ENCODE measurements around the gene EYA3. TPM values are rescaled to one million over a fixed set of nuclear protein-coding genes. Genes with fewer than 3 reads are reported as not detected.
"Not testable (repeated sequence)": the region's sequence is repeated elsewhere in the genome, so short reads cannot be mapped to it uniquely, and the experiment has no call there.

The EYA3 gene
- total RNA-seq, 1 experiment from 2014 or later: 18.7 TPM

DNA sequence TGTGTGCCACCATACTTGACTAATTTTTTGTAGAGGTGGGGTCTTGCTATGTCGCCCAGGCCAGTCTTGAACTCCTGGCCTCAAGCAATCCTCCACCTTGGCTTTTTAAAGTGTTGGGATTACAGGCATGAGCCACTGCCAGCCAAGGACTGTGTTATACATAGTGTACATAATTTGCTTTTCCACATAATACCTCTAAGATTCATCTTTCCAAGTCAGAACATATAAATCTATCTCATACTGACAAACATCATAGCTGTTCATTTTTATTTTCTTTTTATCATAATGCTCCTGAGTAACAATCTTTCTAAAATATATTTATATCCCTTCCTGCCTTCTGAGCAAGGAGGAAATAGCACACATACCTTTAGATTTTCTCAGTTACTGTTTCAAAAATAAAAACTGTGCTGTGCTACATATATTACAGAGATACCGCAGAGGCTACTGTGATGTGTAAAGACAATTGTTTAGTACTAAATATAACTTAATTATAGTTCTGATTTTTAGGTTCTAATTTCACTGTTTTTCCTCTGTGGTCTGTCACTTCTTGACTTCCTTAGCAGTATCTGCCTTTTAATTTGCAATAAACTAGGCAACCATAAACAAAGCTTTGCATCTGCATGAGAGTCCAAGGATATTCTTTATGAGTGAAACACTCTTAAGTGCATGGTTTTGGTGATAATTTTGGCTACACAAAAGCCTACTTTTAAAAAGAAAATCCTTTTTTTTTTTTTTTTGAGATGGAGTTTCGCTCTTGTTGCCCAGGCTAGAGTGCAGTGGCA, 59.3 kb downstream of the EYA3 start:
- DNase-seq (ENCODE audit: low read depth): no peak

DNA sequence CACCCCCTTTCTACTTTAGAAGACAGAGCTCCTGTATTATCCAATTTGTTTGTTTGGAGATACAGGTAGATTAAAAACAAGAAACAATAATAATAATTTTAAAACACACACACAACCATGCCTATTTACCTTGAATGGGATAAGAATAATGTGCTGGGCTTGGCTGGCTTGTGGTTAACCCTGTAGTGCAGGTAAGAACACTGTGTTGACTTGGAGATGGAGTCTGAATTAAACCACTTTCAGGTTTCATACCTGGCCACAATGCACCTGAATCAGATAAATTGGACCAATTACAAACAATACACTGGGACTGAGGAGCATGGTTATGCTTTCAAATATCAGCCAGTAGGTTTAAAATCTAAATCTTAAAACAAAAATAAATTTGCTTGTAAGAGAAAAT, 60.8 kb downstream of the EYA3 start:
- DNase-seq (ENCODE audit: low read depth): no peak

DNA sequence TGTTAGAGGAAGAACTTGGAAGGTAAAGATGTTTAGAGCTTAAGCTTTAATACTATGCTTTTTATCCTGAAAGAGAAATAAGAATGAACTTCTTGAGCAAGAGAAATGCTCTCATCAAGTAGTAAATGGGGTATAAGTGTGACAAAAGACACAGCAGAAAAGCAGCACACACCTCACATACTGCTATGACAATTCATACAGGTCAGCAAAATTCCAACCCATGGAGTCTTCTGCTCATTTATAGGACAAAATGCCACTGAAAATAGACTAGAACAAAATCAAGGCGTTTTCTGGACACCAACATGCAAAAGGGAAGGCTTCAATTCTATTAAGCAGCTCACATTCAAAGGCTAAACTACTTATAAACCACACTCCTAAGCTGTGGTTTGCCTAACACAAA, 61.2 kb downstream of the EYA3 start:
- no peak for DNase-seq (ENCODE audit: low read depth)

DNA sequence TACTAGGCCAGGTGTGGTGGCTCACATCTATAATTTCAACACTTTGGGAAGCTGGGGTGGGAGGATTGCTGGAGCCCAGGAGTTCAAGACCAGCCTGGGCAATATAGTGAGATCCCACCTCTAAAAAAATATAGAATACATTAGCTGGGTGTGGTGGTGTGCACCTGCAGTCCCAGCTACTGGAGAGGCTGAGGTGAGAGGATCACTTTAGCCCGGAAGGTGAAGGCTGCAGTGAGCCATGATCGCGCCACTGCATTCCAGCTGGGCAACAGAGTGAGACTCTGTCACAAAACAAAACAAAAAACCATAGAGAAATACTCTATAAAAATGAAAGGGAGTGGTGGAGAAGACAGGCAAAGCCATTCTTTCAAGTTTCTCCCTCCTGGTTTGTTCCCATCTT, 62.1 kb downstream of the EYA3 start:
- DNase-seq (ENCODE audit: low read depth): no peak

DNA sequence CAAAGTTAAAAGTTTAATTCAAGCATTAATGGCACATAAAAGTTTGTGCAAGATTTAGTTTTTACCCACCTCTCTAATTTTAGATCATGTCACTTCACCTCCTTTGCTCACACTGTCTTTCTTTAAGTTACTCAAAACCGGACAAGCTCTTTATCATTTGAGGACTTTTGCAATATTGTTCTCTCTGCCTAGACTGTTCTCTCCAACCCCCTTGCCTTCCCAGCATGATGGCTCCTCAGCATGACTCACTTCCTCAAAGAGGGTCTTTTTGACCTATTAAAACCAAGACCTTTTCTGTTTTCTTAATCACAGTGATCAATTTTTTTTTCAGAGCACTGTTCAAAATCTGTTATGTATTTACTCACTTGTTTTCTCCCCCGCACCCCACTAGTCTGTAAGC, 67.3 kb downstream of the EYA3 start:
- DNase-seq (ENCODE audit: low read depth): no peak

DNA sequence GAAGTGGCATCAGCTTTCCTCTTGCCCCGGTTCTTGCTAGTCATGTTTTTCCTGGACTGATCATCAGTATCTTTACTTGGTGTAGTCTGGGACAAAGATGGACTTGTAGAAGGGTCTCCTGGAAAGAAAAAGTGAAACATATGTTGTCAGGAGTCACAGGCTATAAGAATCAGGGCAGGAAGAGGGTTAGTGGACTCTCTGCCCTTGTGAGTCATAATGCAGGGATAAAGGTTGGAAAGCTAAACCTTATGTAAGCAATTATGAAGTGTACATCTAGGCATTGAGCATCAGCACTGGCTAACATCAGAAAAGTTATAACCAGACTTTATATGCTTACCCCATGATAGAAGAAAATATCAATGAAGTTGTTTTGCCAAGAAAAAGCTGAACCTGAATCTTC, 77.4 kb downstream of the EYA3 start:
- DNase-seq (ENCODE audit: low read depth): peak; percentile 8

DNA sequence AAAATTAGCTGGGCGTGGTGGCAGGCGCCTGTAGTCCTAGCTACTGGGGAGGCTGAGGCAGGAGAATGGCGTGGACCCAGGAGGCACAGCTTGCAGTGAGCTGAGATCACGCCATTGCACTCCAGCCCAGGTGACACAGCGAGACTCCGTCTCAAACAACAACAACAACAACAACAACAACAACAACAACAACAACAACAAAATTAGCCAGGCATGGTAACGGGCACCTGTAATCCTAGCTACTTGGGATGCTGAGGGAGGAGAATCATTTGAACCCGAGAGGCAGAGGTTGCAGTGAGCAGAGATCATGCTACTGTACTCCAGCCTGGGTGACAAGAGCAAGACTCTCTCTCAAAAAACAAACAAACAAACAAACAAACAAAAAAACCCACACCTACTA, 85.3 kb downstream of the EYA3 start:
- DNase-seq (ENCODE audit: low read depth): not testable (repeated sequence)

DNA sequence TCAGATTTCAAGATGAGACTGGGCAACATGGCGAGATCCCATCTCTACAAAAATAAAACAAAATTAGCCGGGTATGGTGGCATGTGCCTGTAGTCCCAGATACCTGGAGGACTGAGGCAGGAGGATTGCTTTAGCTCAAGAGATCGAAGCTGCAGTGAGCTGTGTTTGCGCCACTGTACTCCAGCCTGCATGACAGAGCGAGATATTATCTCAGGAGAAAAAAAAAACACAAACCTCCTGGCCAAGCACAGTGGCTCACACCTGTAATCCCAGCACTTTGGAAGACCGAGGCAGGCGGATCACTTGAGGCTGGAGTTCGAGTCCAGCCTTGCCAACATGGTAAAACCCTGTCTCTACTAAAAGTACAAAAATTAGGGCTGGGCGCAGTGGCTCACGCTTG, 85.8 kb downstream of the EYA3 start:
- no peak for DNase-seq (ENCODE audit: low read depth)

DNA sequence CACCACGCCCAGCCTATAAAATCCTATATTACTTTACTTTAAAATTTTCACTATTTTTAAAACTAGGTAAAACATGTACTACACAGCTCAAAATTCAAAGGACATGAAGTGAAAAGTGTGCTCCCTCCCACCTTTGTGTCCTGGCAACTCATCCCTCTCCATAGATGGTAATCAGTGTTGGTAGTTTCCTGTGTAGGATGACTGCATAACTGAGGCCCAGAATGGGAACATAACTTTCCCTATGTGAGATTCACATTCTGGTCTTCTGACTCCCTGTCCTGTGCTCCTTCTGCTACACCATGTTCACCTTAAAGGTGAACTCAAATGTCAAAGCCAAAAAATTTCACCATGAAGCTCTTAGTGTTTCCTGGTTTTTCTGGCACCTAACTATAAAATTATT, 89.4 kb downstream of the EYA3 start:
- no peak for DNase-seq (ENCODE audit: low read depth)

DNA sequence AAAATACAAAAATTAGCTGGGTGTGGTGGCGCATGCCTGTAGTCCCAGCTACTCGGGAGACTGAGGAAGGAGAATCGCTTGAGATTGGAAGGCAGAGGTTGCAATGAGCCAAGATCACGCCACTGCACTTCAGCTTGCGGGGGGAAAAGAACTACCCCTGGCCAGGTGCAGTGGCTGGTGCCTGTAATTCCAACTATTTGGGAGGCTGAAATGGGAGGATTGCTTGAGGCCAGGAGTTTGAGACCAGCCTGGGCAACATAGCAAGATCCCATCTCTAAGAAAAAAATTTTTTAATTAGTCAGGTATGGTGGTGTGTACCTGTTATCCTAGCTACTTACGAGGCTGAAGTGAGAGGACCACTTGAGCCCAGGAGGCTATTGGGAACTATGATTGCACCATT, 93.9 kb downstream of the EYA3 start:
- DNase-seq (ENCODE audit: low read depth): not testable (repeated sequence)

DNA sequence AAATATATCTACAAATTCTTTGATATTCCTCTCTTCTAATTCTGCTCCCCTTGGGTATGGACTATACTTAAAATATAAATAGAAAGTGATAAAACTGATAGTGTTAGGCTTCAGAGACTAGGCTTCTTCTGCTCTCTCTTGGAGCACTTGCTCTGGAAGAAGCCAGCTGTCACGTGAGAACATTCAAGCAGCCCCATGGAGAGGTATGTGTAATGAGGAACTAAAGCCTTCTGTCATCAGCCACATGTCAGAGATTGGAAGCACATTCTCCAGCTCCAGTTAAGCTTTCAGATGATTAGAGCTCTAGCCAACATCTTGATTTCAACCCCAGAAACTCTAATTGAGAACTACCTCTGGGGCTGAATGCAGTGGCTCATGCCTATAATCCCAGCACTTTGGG, 94.3 kb downstream of the EYA3 start:
- no peak for DNase-seq (ENCODE audit: low read depth)

DNA sequence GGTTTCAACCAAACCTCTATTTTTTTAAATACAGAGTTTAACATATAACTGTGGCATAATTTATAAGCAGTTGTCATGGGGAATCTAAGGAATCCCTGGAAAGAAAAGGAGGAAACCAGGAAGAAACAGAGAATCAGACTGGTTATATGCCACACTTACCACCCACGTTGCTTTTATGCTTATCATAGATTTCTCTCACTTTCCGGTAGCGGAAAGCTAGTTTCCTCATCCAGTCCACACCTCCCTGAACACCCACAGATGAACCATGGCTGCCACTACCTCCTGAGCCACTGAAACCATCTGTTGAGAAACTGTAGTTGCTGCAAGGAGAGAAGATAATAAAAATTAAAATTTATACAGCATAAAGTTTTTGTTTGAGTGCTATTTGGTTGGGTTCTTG, 95.2 kb downstream of the EYA3 start:
- no peak for DNase-seq (ENCODE audit: low read depth)

DNA sequence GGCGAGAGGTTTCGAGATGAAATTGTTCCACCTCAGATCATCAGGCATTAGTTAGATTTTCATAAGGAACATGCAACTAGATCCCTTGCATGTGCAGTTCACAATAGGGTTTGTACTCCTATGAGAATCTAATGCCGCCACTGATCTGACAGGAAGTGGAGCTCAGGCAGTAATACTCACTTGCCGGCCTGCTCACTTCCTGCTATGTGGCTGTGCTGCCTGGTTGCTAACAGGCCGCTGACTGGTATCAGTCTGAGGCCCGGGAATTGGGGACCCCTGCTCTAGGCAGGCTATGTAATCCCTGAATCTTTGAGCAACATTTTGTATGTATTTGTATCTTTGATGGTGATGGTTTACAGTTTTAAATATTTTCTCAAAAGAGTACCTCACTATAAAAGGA, 96.1 kb downstream of the EYA3 start:
- no peak for DNase-seq (ENCODE audit: low read depth)

DNA sequence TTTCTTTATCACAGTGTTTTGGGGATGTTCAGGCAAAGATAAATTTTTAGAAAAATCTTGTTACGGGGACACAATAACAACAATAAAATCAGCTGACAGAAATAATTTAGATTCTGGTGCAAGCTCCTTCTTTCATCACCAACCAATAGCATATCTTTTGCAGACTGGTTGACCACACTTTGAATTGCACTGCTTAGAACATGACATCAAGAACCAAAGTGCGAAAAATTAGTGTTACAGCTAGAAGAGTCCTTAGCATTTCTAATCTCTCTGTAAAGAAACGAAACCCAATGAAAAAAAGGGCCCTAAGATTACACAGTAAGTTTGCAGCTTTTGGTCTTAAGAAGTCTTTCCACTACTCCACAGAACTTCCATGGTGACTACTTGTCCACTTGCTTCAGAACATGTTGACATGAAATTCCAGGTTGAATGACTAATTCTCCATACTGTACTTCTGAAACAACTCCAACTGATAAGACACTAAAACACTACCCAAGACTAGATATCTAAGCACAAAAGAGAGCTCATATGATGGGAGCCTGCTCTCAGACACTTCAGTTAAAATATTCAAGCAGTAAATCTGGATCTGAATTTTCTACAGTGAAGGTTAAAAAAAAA, 97.4 kb downstream of the EYA3 start:
- no peak for DNase-seq (ENCODE audit: low read depth)

DNA sequence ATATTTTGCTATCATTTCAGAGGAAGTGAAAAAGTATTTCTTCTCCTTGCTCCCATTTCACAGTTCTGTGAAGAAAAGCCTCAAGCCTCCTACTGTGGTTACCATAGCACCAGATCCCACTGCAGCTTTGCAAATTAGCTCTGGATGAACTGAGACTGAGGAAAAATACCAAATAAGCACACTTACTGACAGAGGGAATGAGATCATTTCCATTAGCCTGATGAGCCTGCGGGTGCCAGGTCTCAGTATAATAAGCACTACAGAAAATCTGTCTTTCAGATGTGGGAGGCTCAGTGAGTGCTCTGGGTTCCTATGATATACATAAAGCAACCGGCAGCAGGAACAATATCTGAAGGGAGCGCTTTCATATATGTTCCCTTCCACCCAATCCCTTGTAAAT, 107.3 kb downstream of the EYA3 start:
- DNase-seq (ENCODE audit: low read depth): no peak

DNA sequence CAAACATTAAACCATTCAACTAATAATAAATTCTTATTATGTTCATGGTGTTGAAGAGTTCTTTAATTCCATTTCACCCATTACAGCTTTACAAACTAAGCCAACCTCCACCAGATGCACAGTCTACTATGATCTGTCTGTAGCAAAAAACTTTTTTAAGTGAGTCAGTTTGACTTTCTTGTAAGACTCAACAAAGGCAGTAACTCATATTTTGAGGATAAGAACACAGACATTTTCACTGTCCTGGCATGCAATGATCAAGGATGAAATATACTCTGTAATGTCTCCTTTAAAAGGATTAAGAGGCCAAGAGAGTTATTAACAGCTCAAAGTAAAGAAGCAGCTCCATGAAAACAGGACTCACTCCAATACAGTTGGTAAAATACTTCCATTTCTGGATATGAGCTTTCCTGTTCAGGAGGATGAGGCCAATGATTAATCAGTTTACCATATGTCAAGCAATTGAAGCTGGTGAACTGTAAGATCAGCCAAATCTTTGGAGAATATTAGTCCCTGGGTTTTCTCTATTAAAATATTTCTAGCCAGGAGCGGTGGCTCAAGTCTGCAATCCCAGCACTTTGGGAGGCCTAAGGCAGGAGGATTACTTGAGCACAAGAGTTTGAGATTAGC, 108.1 kb downstream of the EYA3 start:
- no peak for DNase-seq (ENCODE audit: low read depth)

DNA sequence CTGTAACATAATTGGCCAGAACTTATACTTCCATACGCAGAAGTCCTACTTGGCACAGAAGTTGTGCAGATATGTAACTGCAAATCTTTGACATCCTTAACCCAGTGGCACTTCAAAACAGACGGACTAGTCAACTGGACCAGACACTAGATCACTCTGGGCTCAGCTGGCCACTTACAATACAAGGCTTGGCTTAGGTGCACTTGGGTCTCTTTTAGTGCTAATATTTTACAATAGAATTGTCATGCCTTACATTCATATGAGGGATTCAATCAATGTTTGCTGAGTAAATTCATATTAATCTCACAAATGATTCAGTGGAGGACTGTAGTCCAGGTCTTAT, 108.6 kb downstream of the EYA3 start:
- DNase-seq (ENCODE audit: low read depth): no peak

DNA sequence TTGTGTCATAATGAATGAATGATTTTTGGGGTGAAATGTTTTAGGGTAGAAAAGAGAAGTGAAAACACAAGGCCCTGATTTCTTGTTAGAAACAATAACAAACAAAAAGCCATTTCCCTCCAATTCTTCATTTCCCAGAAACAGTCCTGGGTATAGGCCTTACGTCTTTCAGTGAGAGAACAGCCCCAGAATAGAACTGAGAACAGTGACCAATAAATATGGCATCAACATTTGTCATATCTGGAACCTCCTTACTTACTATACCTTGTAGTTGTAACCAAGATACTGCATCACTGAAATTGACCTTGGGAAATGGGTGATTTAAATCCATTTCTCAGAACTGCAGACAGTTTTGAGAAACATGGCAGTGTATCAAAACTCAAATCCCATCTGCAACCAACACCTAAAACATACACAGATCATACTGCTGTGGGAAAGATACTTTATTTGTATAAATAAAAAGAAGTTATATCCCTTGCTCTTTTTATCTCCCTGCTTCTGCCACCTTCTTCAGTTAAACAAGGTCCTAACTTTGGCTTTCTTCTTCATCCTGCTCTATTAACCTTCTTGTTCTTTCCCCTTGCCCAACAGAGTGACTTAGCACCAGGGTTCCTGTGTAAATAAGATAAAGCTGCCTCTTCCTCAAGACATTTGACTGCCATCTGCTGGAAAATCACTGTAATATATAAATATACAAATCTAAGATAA, 109.1 kb downstream of the EYA3 start:
- DNase-seq (ENCODE audit: low read depth): peak; percentile 58

DNA sequence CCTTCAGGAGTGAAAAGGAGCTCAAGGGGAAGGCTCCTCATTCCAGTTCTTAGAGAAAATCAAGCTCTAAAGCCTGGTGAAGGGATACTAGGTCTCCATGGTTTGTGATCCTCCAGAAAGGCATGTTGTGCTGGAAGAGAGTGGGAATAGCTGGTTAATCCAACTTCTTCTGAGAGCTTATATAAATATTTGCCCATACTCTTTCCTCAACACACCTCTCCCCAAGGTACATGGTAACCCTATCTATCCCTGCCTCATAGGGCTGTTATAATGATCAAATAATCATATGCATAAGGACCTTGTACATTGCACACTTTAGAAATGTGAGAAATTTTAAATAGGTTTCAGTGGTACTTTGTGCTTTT, 114.0 kb downstream of the EYA3 start:
- no peak for DNase-seq (ENCODE audit: low read depth)

DNA sequence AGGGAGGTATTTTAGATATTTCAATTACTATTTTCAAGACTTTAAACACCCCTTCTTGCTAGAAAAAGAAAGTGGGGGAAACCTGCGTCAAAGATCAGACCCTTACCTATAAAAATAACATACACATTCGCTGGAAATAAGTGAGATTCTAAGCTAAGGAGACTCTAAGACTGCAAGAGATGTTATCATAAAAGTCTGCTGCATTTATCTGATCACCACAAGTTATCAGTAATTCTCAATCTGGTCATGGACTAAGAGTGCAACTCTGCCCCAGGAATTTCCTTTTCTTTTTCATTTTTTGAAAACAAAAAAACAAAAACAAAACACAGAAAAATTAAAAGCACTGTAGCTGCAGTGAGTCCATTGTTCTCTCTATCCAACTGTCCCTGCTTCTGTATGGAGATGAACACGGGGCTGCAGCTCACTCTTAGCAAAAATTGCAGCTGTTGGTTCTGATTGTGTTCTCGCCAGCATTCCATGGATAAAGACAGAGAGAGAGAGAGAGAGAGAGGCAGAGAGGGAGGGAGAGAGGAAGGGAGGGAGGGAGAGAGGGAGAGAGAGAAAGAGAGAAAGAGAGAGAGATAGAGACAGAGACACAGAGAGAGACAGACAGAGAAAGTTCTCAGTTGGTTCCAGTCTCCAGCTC, 114.5 kb downstream of the EYA3 start:
- DNase-seq (ENCODE audit: low read depth): no peak

DNA sequence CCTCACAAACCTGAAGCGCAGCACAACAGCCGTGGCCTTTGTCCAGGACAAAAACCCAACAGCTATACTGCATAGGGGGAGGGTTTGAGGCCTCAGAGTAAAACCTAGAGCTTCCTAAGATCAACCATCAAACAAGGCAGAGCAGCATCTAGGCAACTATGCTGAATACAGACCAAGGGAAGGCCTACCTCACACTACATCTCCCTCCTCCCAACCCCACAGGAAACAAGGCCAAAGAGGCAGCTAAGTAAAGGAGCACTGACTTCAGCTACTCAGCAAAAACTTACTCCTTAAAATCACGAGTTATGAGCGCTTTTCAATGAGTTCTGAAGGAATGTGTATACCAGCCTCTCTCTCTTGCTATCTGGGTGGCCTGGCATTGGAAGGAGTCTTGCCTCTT, 116.3 kb downstream of the EYA3 start:
- DNase-seq (ENCODE audit: low read depth): no peak

DNA sequence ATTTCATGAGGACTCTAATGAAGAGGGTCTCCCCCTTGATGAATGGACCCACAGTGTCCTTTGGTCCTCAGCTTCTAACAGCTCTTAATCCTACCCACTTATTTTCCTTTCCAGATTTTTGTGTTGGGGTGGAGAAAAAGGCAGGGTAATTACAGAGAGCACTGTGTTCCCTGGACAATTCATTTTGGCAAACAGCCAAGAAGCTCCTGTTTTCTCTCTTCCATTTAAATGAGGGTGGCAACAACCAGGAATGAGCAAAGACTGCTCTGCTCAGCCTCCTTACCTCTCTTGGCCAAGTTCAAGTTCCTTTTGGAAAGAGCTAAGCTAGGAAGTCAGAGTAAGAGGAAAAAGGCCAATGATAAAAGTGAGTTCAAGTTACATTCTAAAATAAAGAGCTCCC, 116.7 kb downstream of the EYA3 start:
- DNase-seq (ENCODE audit: low read depth): peak; percentile 20

All from RPMI7951 (cell line).